Right lobe of liver (tissue), 6 donors: Measurements from ENCODE around the gene HSD17B13. TPM values are rescaled to one million over a fixed set of nuclear protein-coding genes. Genes with fewer than 3 reads are reported as not detected.
"Not testable (repeated sequence)": the region's sequence is repeated elsewhere in the genome, so short reads cannot be mapped to it uniquely, and the experiment has no call there.

Experiments used
- ATAC-seq, 4 donors: fragments of 200-7000 bp; cut with Tn5 transposase; one replicate each; pipeline ENCODE4 v1.9.1; 2020; ENCODE audit warnings: mild to moderate bottlenecking in 4 of 4, moderate library complexity in 4 of 4
- DNase-seq, 3 donors: peaks; one replicate each; pipeline ENCODE4 v3.0.0-alpha.2; 2020
- H3K27ac ChIP-seq, 3 donors: fragments of 200-600 bp; one replicate each; pipeline ENCODE4 v1.8.0; 2022
- H3K27me3 ChIP-seq, 2 donors: fragments of 200-600 bp; one replicate each; pipeline ENCODE4 v1.8.0; 2022
- H3K36me3 ChIP-seq, 4 donors: fragments of 200-600 bp; sonication (generic) in 1 of 4; one replicate each; pipeline versions ENCODE4 v1.5.1 to v1.8.0; 2017 to 2022; ENCODE audit warnings: control low read depth in 1 of 4
- H3K4me1 ChIP-seq, 4 donors: fragments of 200-600 bp; sonication (generic) in 1 of 4; one replicate each; pipeline versions ENCODE4 v1.5.1 to v1.8.0; 2017 to 2022; ENCODE audit warnings: control low read depth in 1 of 4
- H3K4me3 ChIP-seq, 3 donors: fragments of 200-600 bp; one replicate each; pipeline ENCODE4 v1.8.0; 2022
- H3K9me3 ChIP-seq, 4 donors: fragments of 200-600 bp; sonication (generic) in 1 of 4; one replicate each; pipeline versions ENCODE4 v1.5.1 to v1.8.0; 2017 to 2022; ENCODE audit warnings: control low read depth in 1 of 4
- CTCF ChIP-seq, 4 donors: fragments of 200-600 bp in 3 of 4; fragments of 450-650 bp in 1 of 4; IDR thresholded peaks; one replicate each; pipeline versions ENCODE4 v1.5.1 to v1.8.0; 2016 to 2022; ENCODE audit warnings: antibody characterized with exemption in 4 of 4, mild to moderate bottlenecking in 2 of 4
- POLR2A ChIP-seq: fragments of 450-650 bp; IDR thresholded peaks from one replicate; pipeline ENCODE4 v1.6.1; 2017; ENCODE audit warnings: antibody characterized with exemption, mild to moderate bottlenecking
- WGBS: methylation state at CpG from one replicate; pipeline ENCODE4 v1.1.6; 2018; ENCODE audit warnings: low coverage, low lambda C conversion rate; ENCODE audit not compliant: insufficient coverage; ENCODE audit errors: missing lambda C conversion rate; 5-methylcytosine and 5-hydroxymethylcytosine counted together
- intact Hi-C, 2 donors: fragments of 100-400 bp; cut with DNase I; formaldehyde crosslinking; loops; one replicate each; pipeline versions ENCODE4 v1.11.2 to v1.14.1; 2022
- total RNA-seq, 6 experiments: library from RNA; depleted of rRNA in 2 of 6; stranded (reverse); fragments of >200 nt in 2 of 6; fragmentation: NEBNext Ultra II Directional in 3 of 6; extraction: Animal tissue kit (Norgen Biotek cat#: 25700) in 3 of 6; gene quantifications; one replicate each; pipeline versions ENCODE4 v1.1.0 to v1.2.4, GENCODE V29; 2016 to 2023
- donor health status: DM: no; HTN: yes; CAD: no.
- donor health status: DM: no; HTN: no; CAD: no.
- donor health status: DM: no; HTN: no; CAD: no.
- donor health status: DM: no; HTN: yes; CAD: no.
- donor health status: DM: no; HTN: yes; CAD: no.

Gene HSD17B13
- total RNA-seq, 6 experiments from 2014 or later: 27.1 to 181 (median 65.3) TPM

DNA sequence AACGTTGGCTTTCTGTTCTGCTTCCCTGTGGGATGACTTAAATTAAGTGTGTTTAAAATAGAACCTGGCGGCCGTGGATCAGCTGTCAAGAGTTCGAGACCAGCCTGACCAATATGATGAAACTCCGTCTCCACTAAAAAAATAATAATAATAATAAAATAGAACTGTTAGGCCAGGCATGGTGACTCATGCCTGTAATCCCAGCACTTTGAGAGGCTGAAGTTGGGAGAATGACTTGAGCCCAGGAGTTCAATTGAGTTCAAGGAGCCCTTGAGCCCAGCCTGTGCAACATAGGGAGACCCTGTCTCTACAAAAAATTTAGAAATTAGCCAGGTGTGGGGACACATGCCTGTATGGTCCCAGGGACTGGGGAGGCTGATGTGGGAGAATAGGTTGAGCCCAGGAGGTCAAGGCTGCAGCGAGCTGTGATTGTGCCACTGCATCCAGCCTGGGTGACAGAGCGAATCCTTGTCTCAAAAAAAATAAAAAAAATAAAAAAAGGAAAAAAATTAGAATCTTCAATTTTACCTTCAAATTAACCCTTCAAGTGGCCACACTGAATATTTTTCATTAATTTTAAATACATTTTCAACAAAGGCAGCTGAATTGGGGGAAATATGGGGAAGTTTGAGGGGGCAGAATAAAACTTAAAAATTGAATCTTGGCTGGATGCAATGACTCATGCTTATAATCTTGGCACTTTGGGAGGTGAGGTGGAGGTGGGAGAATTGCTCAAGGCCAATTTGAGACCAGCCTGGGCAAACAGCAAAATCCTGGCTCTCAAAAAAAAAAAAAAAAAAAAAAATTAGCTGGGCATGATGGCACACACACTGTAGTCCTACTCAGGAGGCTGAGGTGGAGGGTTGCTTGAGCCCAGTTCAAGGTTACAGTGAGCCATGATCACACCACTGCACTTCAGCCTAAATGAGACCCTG is 31.8 kb upstream of the HSD17B13 start:
- H3K27ac ChIP-seq: no peak overlapping the region
- H3K4me3 ChIP-seq: no peak overlapping the region

GRCh38 chr4:87353592-87353991 is 30.9 kb upstream of the HSD17B13 start:
- TF ChIP-seq CTCF (IDR thresholded peaks at IDR 0.05): peak; percentile 36 to 58 (median 40)
- TF ChIP-seq POLR2A: no peak
- Histone ChIP-seq H3K4me3 (no peak overlapping the region), H3K9me3 (no peaks in the 10 kb centered on the region), H3K27ac (no peak overlapping the region), H3K27me3 (no peaks in the 10 kb centered on the region), H3K36me3 (peaks cover 0 to 44% (median 3%) of the 10 kb centered on the region in 4 donors), H3K4me1 (peaks cover 0 to 13% (median 0%) of the 10 kb centered on the region in 4 donors)
- 13% methylated on average over 3 of the region's 3 CpGs for WGBS
- no peak for DNase-seq
- intact Hi-C loops: no loop called here
- peak in 3 of 4 donors; percentile 56 to 83 (median 77) for ATAC-seq

More for the DNA sequence above, 31.8 kb upstream of the HSD17B13 start:
- 55% methylated on average over 7 of the region's 7 CpGs for WGBS
- intact Hi-C loops: no loop called here
- peak in 1 of 4 donors; percentile 6 for ATAC-seq
- no peak for DNase-seq
- Histone ChIP-seq H3K4me1 (peaks cover 0 to 14% (median 0%) of the 10 kb centered on the region in 4 donors), H3K36me3 (peaks cover 0 to 51% (median 3%) of the 10 kb centered on the region in 4 donors), H3K9me3 (no peaks in the 10 kb centered on the region), H3K27me3 (no peaks in the 10 kb centered on the region)
- TF ChIP-seq CTCF (IDR thresholded peaks at IDR 0.05): no peak
- no peak for TF ChIP-seq POLR2A

- ATAC-seq (no peak), DNase-seq (no peak)
- Histone ChIP-seq H3K36me3 (peaks cover 0 to 16% (median under 1%) of the 10 kb centered on the region in 4 donors), H3K9me3 (peaks cover 0 to 7% (median 0%) of the 10 kb centered on the region in 4 donors), H3K27me3 (no peaks in the 10 kb centered on the region), H3K4me1 (peaks cover 0 to 7% (median 0%) of the 10 kb centered on the region in 4 donors), H3K27ac (no peak overlapping the region), H3K4me3 (no peak overlapping the region)
- TF ChIP-seq POLR2A: no peak
- TF ChIP-seq CTCF (IDR thresholded peaks at IDR 0.05): no peak
- intact Hi-C loops: no loop called here
Measured at GRCh38 chr4:87345139-87345538, 22.5 kb upstream of the HSD17B13 start.

DNA sequence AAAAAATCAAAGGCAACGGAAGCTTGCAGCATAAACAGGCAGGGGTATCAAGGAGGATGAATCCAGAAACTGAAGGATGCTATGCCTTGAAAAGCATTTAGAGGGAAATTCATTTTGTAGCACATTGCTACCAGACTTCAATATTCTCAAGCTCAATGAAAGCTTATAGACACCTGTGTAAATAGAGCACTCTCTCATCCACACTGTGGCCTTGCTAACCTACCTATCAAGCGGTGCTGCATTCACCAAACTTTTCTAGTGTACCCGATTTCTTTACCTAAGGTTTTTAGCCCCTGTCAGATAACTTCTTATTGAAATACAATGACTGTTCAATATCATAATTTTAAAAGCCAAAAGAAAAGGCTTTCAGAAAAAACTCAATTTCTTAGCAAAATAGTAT is 20.2 kb upstream of the HSD17B13 start:
- intact Hi-C loops: no loop called here
- no peak overlapping the region for H3K27ac ChIP-seq
- 90% methylated on average over 3 of the region's 3 CpGs for WGBS
- H3K36me3 ChIP-seq: peaks cover 0 to 38% (median 6%) of the 10 kb centered on the region in 4 donors
- ATAC-seq (no peak), DNase-seq (no peak)
- TF ChIP-seq POLR2A: no peak
- no peak for TF ChIP-seq CTCF (IDR thresholded peaks at IDR 0.05)
- no peaks in the 10 kb centered on the region for H3K27me3 ChIP-seq
- no peak overlapping the region for H3K4me3 ChIP-seq
- H3K4me1 ChIP-seq: peaks cover 0 to 7% (median 0%) of the 10 kb centered on the region in 4 donors
- H3K9me3 ChIP-seq: peaks cover 0 to 7% (median 0%) of the 10 kb centered on the region in 4 donors

GRCh38 chr4:87341954-87342635 is 19.4 kb upstream of the HSD17B13 start:
- DNase-seq, H3K27me3 ChIP-seq, H3K27ac ChIP-seq, H3K9me3 ChIP-seq, intact Hi-C loops, H3K4me1 ChIP-seq, H3K4me3 ChIP-seq: not testable (repeated sequence)
- ATAC-seq: peak in 1 of 4 donors; percentile 57
- peaks cover 0 to 45% (median 8%) of the 10 kb centered on the region in 4 donors for H3K36me3 ChIP-seq
- WGBS: 93% methylated on average over 6 of the region's 8 CpGs
